Uterus (tissue), 4 donors: ENCODE data around the gene GRWD1. TPM values are rescaled to one million over a fixed set of nuclear protein-coding genes. Genes with fewer than 3 reads are reported as not detected.

Experiments
- DNase-seq, 2 donors: peaks; one replicate each; pipeline ENCODE4 v3.0.0-alpha.2; 2019 to 2020
- H3K27ac ChIP-seq, 2 donors: fragments of 200-600 bp; sonication (generic); 1 replicate in 1 of 2; 2 replicates in 1 of 2; pipeline ENCODE4 v1.5.1; 2016 to 2018
- H3K27me3 ChIP-seq, 2 donors: fragments of 200-600 bp; sonication (generic); one replicate each; pipeline ENCODE4 v1.5.1; 2018 to 2019; ENCODE audit warnings: control low read depth in 1 of 2
- H3K36me3 ChIP-seq, 2 donors: fragments of 200-600 bp; sonication (generic); one replicate each; pipeline ENCODE4 v1.5.1; 2019; ENCODE audit warnings: control low read depth in 1 of 2
- H3K4me1 ChIP-seq, 2 donors: fragments of 200-600 bp; sonication (generic); one replicate each; pipeline ENCODE4 v1.5.1; 2018 to 2019; ENCODE audit warnings: control low read depth in 1 of 2
- H3K4me3 ChIP-seq, 2 donors: fragments of 200-600 bp; sonication (generic); 1 replicate in 1 of 2; 2 replicates in 1 of 2; pipeline ENCODE4 v1.5.1; 2018 to 2019; ENCODE audit warnings: mild to moderate bottlenecking in 1 of 2
- H3K9me3 ChIP-seq, 2 donors: fragments of 200-600 bp; sonication (generic); one replicate each; pipeline ENCODE4 v1.5.1; 2019; ENCODE audit warnings: control low read depth in 1 of 2
- POLR2A ChIP-seq, 2 donors: fragments of 450-650 bp; IDR thresholded peaks; one replicate each; pipeline ENCODE4 v1.6.1; 2016; ENCODE audit warnings: antibody characterized with exemption in 2 of 2, mild to moderate bottlenecking in 1 of 2, moderate library complexity in 1 of 2
- intact Hi-C: fragments of 100-400 bp; cut with DNase I; formaldehyde crosslinking; loops from one replicate; pipeline ENCODE4 v1.15.1; 2023; ENCODE audit warnings: low total_unique reads
- total RNA-seq, 4 donors: library from RNA; depleted of rRNA in 3 of 4; stranded (reverse); fragments of >200 nt in 3 of 4; gene quantifications; one replicate each; pipeline versions ENCODE4 v1.1.0 to v1.2.4, GENCODE V29; 2014 to 2023
- TF ChIP-seq, protein P1 (sequence below), 4 experiments: fragments of 200-600 bp in 2 of 4; fragments of 450-650 bp in 2 of 4; sonication (generic) in 2 of 4; IDR thresholded peaks; one replicate each; pipeline ENCODE4 v1.5.1; 2016 to 2019; ENCODE audit warnings: antibody characterized with exemption in 4 of 4, mild to moderate bottlenecking in 2 of 4, moderate library complexity in 1 of 4
- donor health status: DM: yes; HTN: yes; CAD: no.

The GRWD1 gene
- total RNA-seq, 4 donors from 2014 or later = 7.7 to 33.8 (median 21.3) TPM

DNA sequence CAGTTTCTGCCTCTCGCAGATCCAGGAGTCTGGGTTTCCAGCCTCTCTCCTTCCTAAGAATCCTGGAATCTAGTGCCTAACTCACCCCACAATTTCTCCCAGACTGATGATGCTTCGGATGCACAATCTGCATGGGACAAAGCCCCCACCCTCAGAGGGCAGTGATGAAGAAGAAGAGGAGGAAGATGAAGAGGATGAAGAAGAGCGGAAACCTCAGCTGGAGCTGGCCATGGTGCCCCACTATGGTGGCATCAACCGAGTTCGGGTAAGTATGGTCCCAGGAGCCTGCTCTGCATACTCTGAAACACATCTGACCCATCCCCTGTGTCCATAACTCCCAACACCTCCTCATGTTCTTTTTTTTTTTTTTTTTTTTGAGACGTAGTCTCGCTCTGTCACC lies 796 bp downstream of the GRWD1 start:
- Histone ChIP-seq H3K36me3 (no peaks in the 10 kb centered on the region), H3K27me3 (peaks cover 0 to 2% of the 10 kb centered on the region in 2 donors), H3K4me3 (peak overlapping the region; percentile 87 to 96), H3K27ac (peak overlapping the region; percentile 87 to 91), H3K9me3 (no peaks in the 10 kb centered on the region), H3K4me1 (no peaks in the 10 kb centered on the region)
- DNase-seq = no peak
- intact Hi-C loops = loop anchor here (10.0 kb wide), 1 partner anchor 52 kb away; the partner anchor contains the start of genes GRIN2D and KDELR1
- no peak for TF ChIP-seq POLR2A (IDR thresholded peaks at IDR 0.05)
- TF ChIP-seq, protein P1, sequence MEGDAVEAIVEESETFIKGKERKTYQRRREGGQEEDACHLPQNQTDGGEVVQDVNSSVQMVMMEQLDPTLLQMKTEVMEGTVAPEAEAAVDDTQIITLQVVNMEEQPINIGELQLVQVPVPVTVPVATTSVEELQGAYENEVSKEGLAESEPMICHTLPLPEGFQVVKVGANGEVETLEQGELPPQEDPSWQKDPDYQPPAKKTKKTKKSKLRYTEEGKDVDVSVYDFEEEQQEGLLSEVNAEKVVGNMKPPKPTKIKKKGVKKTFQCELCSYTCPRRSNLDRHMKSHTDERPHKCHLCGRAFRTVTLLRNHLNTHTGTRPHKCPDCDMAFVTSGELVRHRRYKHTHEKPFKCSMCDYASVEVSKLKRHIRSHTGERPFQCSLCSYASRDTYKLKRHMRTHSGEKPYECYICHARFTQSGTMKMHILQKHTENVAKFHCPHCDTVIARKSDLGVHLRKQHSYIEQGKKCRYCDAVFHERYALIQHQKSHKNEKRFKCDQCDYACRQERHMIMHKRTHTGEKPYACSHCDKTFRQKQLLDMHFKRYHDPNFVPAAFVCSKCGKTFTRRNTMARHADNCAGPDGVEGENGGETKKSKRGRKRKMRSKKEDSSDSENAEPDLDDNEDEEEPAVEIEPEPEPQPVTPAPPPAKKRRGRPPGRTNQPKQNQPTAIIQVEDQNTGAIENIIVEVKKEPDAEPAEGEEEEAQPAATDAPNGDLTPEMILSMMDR (IDR thresholded peaks at IDR 0.05) = no peak

DNA sequence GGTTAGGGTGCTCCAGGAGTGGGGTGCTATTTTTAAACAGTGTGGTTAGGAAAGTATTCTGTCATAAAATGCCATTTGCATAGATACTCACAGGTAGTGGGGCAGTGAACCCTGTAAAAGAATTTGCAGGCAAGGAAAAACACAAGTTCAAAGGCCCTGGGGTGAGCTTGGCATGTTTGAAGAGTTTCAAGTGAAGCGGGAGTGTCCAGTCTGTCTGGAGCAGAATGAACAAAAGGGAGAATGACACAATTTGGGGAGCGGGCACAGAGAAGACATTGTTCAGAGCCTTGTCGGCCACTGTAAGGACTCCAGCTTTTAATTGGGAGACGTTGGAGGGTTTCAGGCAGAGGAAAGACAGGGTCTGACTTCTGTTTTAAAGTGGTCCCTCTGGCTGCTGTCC lies 2.8 kb downstream of the GRWD1 start:
- Histone ChIP-seq H3K27ac (no peak overlapping the region), H3K36me3 (no peaks in the 10 kb centered on the region), H3K27me3 (peaks cover 0 to 2% of the 10 kb centered on the region in 2 donors), H3K4me3 (no peak overlapping the region), H3K9me3 (no peaks in the 10 kb centered on the region), H3K4me1 (no peaks in the 10 kb centered on the region)
- no peak for TF ChIP-seq POLR2A (IDR thresholded peaks at IDR 0.05)
- TF ChIP-seq, protein P1 (IDR thresholded peaks at IDR 0.05) = no peak
- intact Hi-C loops = loop anchor here (10.0 kb wide), 1 partner anchor 54 kb away; the partner anchor contains the start of genes GRIN2D and KDELR1
- no peak for DNase-seq

DNA sequence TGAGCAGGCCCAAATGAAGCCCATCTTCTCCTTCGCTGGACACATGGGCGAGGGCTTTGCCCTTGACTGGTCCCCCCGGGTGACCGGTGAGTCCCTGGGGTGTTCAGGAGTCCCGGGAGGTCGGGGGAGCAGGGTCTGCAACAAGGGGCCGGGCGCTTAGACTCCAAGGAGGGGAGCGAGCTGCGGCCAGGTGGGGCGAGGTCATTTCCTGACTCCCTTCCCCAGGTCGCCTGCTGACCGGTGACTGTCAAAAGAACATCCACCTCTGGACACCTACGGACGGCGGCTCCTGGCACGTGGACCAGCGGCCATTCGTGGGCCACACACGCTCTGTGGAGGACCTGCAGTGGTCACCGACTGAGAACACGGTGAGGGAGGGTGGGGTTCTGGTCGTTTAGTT lies 4.7 kb downstream of the GRWD1 start:
- no peak overlapping the region for H3K4me3 ChIP-seq
- no peaks in the 10 kb centered on the region for H3K36me3 ChIP-seq
- no peak overlapping the region for H3K27ac ChIP-seq
- no peak for DNase-seq
- H3K27me3 ChIP-seq = no peaks in the 10 kb centered on the region
- intact Hi-C loops = no loop called here
- H3K9me3 ChIP-seq = no peaks in the 10 kb centered on the region
- H3K4me1 ChIP-seq = no peaks in the 10 kb centered on the region
- no peak for TF ChIP-seq POLR2A (IDR thresholded peaks at IDR 0.05)
- TF ChIP-seq, protein P1 (IDR thresholded peaks at IDR 0.05) = no peak

DNA sequence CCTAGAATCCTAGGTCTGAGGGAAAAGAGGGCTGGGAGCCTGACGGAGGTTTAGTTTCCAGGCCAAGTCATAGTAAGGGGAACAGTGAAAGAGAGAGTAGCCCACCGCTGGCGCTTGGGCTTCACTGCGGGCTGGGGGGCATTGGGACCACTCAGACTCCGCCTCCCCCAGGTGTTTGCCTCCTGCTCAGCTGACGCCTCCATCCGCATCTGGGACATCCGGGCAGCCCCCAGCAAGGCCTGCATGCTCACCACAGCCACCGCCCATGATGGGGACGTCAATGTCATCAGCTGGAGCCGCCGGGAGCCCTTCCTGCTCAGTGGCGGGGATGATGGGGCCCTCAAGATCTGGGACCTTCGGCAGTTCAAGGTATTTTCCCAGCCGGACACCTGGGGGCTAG lies 5.1 kb downstream of the GRWD1 start:
- no peaks in the 10 kb centered on the region for H3K36me3 ChIP-seq
- intact Hi-C loops = no loop called here

DNA sequence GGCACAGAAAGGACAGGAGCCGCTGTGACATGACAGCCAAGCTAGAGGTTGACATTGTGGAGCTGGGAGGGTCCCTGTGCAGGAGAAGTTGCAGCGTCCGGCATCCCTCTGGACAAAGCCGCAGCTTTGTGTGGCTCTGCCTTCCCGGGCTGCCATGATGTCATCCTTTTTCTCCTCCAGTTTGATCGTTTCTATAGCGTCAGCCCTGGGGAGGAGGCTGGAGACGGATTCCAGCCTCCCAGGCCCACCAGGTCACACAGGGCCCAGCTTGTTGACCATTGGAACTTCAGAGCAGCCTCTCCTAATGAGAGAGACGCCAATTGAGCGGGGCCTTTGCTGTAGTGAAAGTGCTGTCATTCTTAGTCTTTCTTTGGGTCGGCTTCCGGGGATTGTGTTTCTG lies 5.8 kb downstream of the GRWD1 start:
- Histone ChIP-seq H3K36me3 (no peaks in the 10 kb centered on the region), H3K27ac (no peak overlapping the region), H3K27me3 (no peaks in the 10 kb centered on the region), H3K9me3 (no peaks in the 10 kb centered on the region), H3K4me1 (no peaks in the 10 kb centered on the region), H3K4me3 (no peak overlapping the region)
- intact Hi-C loops = no loop called here
- DNase-seq = no peak
- TF ChIP-seq, protein P1 (IDR thresholded peaks at IDR 0.05) = no peak
- TF ChIP-seq POLR2A (IDR thresholded peaks at IDR 0.05) = no peak

More for the DNA sequence above, 5.1 kb downstream of the GRWD1 start:
- H3K9me3 ChIP-seq = no peaks in the 10 kb centered on the region
- H3K4me1 ChIP-seq = no peaks in the 10 kb centered on the region
- no peak overlapping the region for H3K27ac ChIP-seq
- H3K4me3 ChIP-seq = no peak overlapping the region
- TF ChIP-seq, protein P1 (IDR thresholded peaks at IDR 0.05) = no peak
- no peak for TF ChIP-seq POLR2A (IDR thresholded peaks at IDR 0.05)
- DNase-seq = no peak
- H3K27me3 ChIP-seq = no peaks in the 10 kb centered on the region
